Mucosa of descending colon (tissue), 3 donors: ENCODE data around the gene OTOS. TPM values are rescaled to one million over a fixed set of nuclear protein-coding genes. Genes with fewer than 3 reads are reported as not detected.
A peak's percentile ranks its signal among the peaks of the same experiment; 100 is the strongest.

Experiments
- ATAC-seq: fragments of 200-7000 bp; cut with Tn5 transposase; one replicate; pipeline ENCODE4 v1.9.1; 2020; ENCODE audit warnings: mild to moderate bottlenecking, moderate library complexity
- DNase-seq, 3 donors: peaks; one replicate each; pipeline ENCODE4 v3.0.0-alpha.2; 2020
- H3K36me3 ChIP-seq: fragments of 200-600 bp; one replicate; pipeline ENCODE4 v1.8.0; 2021; ENCODE audit warnings: low read depth, mild to moderate bottlenecking
- H3K4me1 ChIP-seq: fragments of 200-600 bp; one replicate; pipeline ENCODE4 v1.8.0; 2021; ENCODE audit warnings: low read depth, mild to moderate bottlenecking
- H3K4me3 ChIP-seq: fragments of 200-600 bp; one replicate; pipeline ENCODE4 v1.8.0; 2021; ENCODE audit warnings: mild to moderate bottlenecking
- H3K9me3 ChIP-seq: fragments of 200-600 bp; one replicate; pipeline ENCODE4 v1.8.0; 2021; ENCODE audit warnings: mild to moderate bottlenecking
- intact Hi-C, 2 donors: fragments of 100-400 bp; cut with DNase I in 1 of 2; cut with micrococcal nuclease in 1 of 2; formaldehyde crosslinking; loops; one replicate each; pipeline versions ENCODE4 v1.11.0 to v1.11.1; 2022; cut with DNase I, micrococcal nuclease
- total RNA-seq, 3 donors: library from RNA; stranded (reverse); fragmentation: NEBNext Ultra II Directional in 2 of 3; extraction: Animal tissue kit (Norgen Biotek cat#: 25700) in 2 of 3; gene quantifications; one replicate each; pipeline versions ENCODE4 v1.2.1 to v1.2.4, GENCODE V29; 2021 to 2023
- TF ChIP-seq, protein P1 (sequence below): fragments of 200-600 bp; IDR thresholded peaks from one replicate; pipeline ENCODE4 v1.8.0; 2022; ENCODE audit warnings: antibody characterized with exemption, mild to moderate bottlenecking
- donor health status: DM: no; HTN: no; CAD: no; lungs with moderate emphysema.
- donor health status: DM: no; HTN: no; CAD: no.
- donor health status: DM: no; HTN: yes; CAD: no.

OTOS gene
- total RNA-seq, 3 donors from 2014 or later: not detected

DNA sequence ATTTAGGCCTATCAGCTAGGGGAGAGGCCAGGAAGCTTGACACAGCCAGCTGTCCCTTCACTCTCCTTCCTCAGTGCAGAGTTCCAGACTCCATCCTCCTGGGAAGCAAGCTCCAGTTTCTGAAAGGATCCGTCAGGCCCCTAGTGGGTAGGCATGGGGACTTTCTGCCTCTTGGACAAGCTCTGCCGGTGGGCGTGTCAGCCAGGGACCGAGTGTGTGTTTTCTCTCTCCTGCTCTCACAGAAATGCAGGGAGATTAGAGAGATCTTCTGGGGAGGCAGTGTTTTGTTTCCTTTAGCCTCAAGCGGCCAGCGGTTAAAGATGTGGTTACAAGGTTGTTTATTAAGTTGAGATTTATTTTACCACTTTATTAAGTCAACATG is 29.9 kb upstream of the OTOS start:
- Histone ChIP-seq H3K4me1 (no peaks in the 10 kb centered on the region), H3K4me3 (no peak overlapping the region), H3K36me3 (no peaks in the 10 kb centered on the region), H3K9me3 (no peaks in the 10 kb centered on the region)
- TF ChIP-seq, protein P1, sequence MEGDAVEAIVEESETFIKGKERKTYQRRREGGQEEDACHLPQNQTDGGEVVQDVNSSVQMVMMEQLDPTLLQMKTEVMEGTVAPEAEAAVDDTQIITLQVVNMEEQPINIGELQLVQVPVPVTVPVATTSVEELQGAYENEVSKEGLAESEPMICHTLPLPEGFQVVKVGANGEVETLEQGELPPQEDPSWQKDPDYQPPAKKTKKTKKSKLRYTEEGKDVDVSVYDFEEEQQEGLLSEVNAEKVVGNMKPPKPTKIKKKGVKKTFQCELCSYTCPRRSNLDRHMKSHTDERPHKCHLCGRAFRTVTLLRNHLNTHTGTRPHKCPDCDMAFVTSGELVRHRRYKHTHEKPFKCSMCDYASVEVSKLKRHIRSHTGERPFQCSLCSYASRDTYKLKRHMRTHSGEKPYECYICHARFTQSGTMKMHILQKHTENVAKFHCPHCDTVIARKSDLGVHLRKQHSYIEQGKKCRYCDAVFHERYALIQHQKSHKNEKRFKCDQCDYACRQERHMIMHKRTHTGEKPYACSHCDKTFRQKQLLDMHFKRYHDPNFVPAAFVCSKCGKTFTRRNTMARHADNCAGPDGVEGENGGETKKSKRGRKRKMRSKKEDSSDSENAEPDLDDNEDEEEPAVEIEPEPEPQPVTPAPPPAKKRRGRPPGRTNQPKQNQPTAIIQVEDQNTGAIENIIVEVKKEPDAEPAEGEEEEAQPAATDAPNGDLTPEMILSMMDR: no peak
- DNase-seq (peak in 1 of 3 donors; percentile 5), ATAC-seq (no peak)
- intact Hi-C loops: no loop called here

DNA sequence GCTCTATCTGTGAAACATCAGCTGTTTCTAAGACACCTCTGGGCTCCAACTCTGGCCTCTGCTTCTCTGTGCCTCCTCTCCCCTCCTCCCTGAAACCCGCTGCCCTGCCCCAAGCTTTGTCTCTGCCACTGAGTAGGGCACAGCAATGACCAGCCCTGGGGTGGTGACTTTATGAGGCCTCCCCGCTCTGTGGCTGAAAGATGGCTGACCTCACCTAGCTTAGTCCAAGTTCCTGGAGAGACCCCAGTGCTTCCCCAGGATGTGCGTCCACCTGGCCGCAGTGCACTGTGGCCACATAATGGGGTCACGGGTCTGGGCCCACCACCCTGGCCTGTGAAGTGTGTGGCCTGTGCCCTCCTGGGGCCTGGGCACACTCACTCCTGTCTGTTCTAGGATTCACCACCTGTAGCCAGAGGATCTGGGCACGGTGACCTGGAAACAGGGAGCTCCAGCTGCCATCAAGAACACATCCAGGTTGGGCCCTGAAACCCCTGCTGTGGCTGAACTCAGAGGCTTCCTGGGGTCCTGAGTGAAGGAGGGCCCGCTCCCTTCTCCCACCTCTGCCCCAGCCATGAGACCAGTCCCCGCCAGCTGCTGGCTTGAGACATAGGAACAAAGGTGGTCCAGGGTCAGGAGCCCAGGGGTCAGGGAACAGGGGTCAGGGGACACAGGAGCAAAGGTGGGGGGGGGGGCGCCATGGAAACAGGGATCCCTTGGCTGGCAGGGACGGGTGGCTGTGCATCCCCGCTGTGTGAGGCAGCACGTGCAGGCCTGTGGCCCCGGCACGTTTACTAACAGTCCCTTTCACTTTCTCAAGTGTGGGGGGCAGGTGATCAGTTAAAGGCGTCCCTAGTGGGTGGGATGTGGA is 29.3 kb upstream of the OTOS start:
- Histone ChIP-seq H3K36me3 (no peaks in the 10 kb centered on the region), H3K4me1 (no peaks in the 10 kb centered on the region), H3K9me3 (no peaks in the 10 kb centered on the region), H3K4me3 (no peak overlapping the region)
- intact Hi-C loops: no loop called here
- ATAC-seq (no peak), DNase-seq (no peak)
- TF ChIP-seq, protein P1: no peak

DNA sequence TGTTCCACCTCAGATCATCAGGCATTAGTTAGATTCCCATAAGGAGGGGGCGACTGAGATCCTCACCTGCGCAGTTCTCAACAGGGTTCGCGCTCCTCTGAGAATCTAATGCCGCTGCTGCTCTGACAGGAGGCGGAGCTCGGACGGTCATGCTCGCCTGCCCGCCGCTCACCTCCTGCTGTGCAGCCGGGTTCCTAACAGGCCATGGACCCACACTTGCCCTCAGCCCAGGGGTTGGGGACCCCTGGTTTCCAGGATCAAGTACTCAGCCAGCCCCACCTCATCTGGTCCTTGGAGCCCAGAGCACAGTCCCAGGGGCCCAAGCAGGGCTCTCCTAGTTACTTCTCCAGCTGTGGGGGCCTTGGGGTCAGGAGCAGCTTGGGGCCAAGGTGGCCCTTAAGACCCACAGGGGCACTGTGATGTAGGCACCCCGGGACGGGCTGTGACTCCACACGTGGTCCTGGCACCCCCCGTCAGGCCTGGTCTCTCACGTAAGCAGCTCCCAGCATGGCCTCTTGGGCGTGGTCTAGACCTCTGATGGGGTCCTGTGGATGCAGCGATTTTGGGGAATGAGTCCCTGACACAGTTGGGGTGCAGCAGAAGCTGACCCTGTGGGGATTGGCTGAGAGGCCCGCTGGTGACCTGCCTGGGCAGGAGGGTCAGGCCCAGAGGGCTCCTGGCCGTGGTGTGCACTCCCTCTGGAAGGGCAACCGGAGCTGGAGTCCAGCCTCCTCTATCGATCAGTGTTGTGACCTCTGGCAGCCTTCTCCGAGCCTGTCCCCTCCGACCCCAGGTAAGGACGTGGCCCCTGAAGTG is 28.3 kb upstream of the OTOS start:
- intact Hi-C loops: no loop called here
- DNase-seq (no peak), ATAC-seq (no peak)
- Histone ChIP-seq H3K4me1 (no peaks in the 10 kb centered on the region), H3K36me3 (no peaks in the 10 kb centered on the region), H3K9me3 (no peaks in the 10 kb centered on the region), H3K4me3 (no peak overlapping the region)
- TF ChIP-seq, protein P1: no peak

DNA sequence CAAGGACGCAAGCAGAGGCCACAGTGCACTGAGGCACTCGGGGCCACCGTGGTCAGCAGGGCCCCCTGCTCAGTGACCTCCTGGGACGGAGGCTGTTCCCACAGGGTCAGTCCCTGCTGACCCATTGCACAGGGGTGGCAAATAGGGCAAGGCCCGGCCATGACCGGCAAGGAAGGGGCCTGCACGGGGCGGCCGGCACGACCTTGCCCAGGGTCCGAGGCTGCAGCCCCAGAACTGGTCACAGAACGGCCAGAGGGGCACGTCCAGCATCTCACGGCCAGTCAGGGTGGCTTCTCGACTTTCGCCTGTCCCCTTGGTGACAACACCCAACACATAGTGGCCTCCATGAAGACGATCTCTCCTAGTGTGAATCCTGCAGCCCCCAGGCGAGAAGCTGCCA is 27.6 kb upstream of the OTOS start:
- no peak for ATAC-seq

DNA sequence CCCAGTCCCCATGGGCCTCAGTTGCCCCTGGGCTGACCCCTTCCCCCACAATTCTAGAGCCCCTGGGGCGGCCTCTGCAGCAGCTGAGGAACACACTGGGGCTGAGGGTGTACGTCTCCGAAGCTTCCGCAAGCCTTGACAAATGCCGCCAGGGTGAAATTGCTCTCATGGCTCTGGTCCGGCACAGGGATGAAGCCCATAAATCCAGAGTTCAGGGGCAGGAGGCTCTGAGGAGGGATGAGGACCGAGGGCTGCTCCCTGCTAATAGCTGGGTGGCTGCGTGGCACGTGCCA is 27.1 kb upstream of the OTOS start:
- Histone ChIP-seq H3K9me3 (no peaks in the 10 kb centered on the region), H3K4me3 (no peak overlapping the region), H3K36me3 (no peaks in the 10 kb centered on the region), H3K4me1 (no peaks in the 10 kb centered on the region)
- intact Hi-C loops: no loop called here
- DNase-seq (no peak), ATAC-seq (no peak)
- TF ChIP-seq, protein P1: no peak

More for the DNA sequence above, 27.6 kb upstream of the OTOS start:
- H3K9me3 ChIP-seq: no peaks in the 10 kb centered on the region
- H3K4me1 ChIP-seq: no peaks in the 10 kb centered on the region
- no peak overlapping the region for H3K4me3 ChIP-seq
- H3K36me3 ChIP-seq: no peaks in the 10 kb centered on the region
- intact Hi-C loops: no loop called here
- TF ChIP-seq, protein P1: no peak
- no peak for DNase-seq
